DOHH2 (cell line): ENCODE data around the gene PTH2.

Experiments used
- H3F3A ChIP-seq: fragments of 200-600 bp; sonication (generic), shearing (Covaris generic); 2 replicates; pipeline ENCODE4 v1.6.0; 2016; ENCODE audit warnings: antibody characterized with exemption, mild to moderate bottlenecking; ENCODE audit not compliant: control insufficient read depth, insufficient read depth
- H3K27ac ChIP-seq: fragments of 200-600 bp; sonication (generic); 2 replicates; pipeline ENCODE4 v1.5.1; 2014; ENCODE audit warnings: low read depth, mild to moderate bottlenecking, low read length, moderate library complexity
- H3K27me3 ChIP-seq: fragments of 200-600 bp; sonication (generic); 2 replicates; pipeline ENCODE4 v1.6.1; 2014; ENCODE audit warnings: mild to moderate bottlenecking, low read length, mixed read lengths; ENCODE audit not compliant: control insufficient read depth
- H3K36me3 ChIP-seq: fragments of 200-600 bp; sonication (generic); 2 replicates; pipeline ENCODE4 v1.6.1; 2014; ENCODE audit warnings: mild to moderate bottlenecking, low read length, moderate library complexity, mixed read lengths; ENCODE audit not compliant: control insufficient read depth
- H3K4me1 ChIP-seq: fragments of 200-600 bp; sonication (generic); 2 replicates; pipeline ENCODE4 v1.6.1; 2014; ENCODE audit warnings: mild to moderate bottlenecking, low read length, mixed read lengths; ENCODE audit not compliant: control insufficient read depth
- H3K4me2 ChIP-seq: fragments of 200-600 bp; sonication (generic); 2 replicates; pipeline ENCODE4 v1.6.0; 2014; ENCODE audit warnings: mild to moderate bottlenecking, low read length, moderate library complexity
- H3K4me3 ChIP-seq: fragments of 200-600 bp; sonication (generic); 2 replicates; pipeline ENCODE4 v1.5.1; 2014; ENCODE audit warnings: mild to moderate bottlenecking, low read length, mixed read lengths
- H3K79me2 ChIP-seq: fragments of 200-600 bp; sonication (generic); 2 replicates; pipeline ENCODE4 v1.6.1; 2014; ENCODE audit warnings: mild to moderate bottlenecking, low read length, mixed read lengths; ENCODE audit not compliant: control insufficient read depth
- H3K9me2 ChIP-seq: fragments of 200-600 bp; sonication (generic); replicated peaks from 2 replicates; pipeline ENCODE4 v1.6.1; 2014; ENCODE audit warnings: mild to moderate bottlenecking, low read length, mixed read lengths; ENCODE audit not compliant: control insufficient read depth
- H3K9me3 ChIP-seq: fragments of 200-600 bp; sonication (generic); 2 replicates; pipeline ENCODE4 v1.6.1; 2014; ENCODE audit warnings: antibody characterized with exemption, low read length, mixed read lengths; ENCODE audit not compliant: control insufficient read depth, insufficient read depth
- H4K20me1 ChIP-seq: fragments of 200-600 bp; sonication (generic); 2 replicates; pipeline ENCODE4 v1.6.0; 2014; ENCODE audit warnings: low read depth, mild to moderate bottlenecking, antibody characterized with exemption, low read length, moderate library complexity; ENCODE audit not compliant: control insufficient read depth, insufficient read depth
- EZH2phosphoT487 ChIP-seq: fragments of 200-600 bp; sonication (generic); IDR thresholded peaks from 2 replicates; pipeline ENCODE4 v1.6.1; 2017; ENCODE audit warnings: borderline replicate concordance, mild to moderate bottlenecking, antibody characterized with exemption, low read length, moderate library complexity, mixed read lengths
- TF ChIP-seq, protein P1 (sequence below): fragments of 200-600 bp; sonication (generic); IDR thresholded peaks from one replicate; pipeline ENCODE4 v1.5.1; 2014; ENCODE audit warnings: antibody characterized with exemption, mild to moderate bottlenecking, low read depth, low read length; ENCODE audit not compliant: poor library complexity, severe bottlenecking

Gene PTH2

GRCh38 chr19:49425178-49425577 is 1.9 kb upstream of the PTH2 start, which contains the start of gene GFY:
GFY (plus strand) TSS chr19:49425388; CDS start chr19:49426431, 1,043 bp downstream.
- Histone ChIP-seq H3K36me3 (no peaks in the 10 kb centered on the region), H3K4me1 (peaks cover 47% of the 10 kb centered on the region), H4K20me1 (no peaks in the 10 kb centered on the region), H3K27ac (no peak within 1 kb of the TSS), H3K79me2 (no peaks in the 10 kb centered on the region), H3K4me2 (peak within 1 kb of the TSS; percentile 23; the same call in 1 of the 2 replicates), H3K4me3 (no peak within 1 kb of the TSS), H3K9me3 (no peaks in the 10 kb centered on the region), H3F3A (peaks cover 7% of the 10 kb centered on the region; the same call in 1 of the 2 replicates), H3K9me2 (no peaks in the 10 kb centered on the region), H3K27me3 (peaks cover 89% of the 10 kb centered on the region)
- TF ChIP-seq, protein P1, sequence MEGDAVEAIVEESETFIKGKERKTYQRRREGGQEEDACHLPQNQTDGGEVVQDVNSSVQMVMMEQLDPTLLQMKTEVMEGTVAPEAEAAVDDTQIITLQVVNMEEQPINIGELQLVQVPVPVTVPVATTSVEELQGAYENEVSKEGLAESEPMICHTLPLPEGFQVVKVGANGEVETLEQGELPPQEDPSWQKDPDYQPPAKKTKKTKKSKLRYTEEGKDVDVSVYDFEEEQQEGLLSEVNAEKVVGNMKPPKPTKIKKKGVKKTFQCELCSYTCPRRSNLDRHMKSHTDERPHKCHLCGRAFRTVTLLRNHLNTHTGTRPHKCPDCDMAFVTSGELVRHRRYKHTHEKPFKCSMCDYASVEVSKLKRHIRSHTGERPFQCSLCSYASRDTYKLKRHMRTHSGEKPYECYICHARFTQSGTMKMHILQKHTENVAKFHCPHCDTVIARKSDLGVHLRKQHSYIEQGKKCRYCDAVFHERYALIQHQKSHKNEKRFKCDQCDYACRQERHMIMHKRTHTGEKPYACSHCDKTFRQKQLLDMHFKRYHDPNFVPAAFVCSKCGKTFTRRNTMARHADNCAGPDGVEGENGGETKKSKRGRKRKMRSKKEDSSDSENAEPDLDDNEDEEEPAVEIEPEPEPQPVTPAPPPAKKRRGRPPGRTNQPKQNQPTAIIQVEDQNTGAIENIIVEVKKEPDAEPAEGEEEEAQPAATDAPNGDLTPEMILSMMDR: no peak
- TF ChIP-seq EZH2phosphoT487: no peak

- no peaks in the 10 kb centered on the region for H3K9me3 ChIP-seq
- H4K20me1 ChIP-seq: no peaks in the 10 kb centered on the region
- H3K9me2 ChIP-seq: no peaks in the 10 kb centered on the region
- H3K79me2 ChIP-seq: no peaks in the 10 kb centered on the region
- no peak overlapping the region for H3K4me3 ChIP-seq
- H3K27me3 ChIP-seq: peaks cover 83% of the 10 kb centered on the region
- no peaks in the 10 kb centered on the region for H3K36me3 ChIP-seq
- no peak overlapping the region for H3K27ac ChIP-seq
- TF ChIP-seq, protein P1: no peak
- no peak for TF ChIP-seq EZH2phosphoT487
- no peak overlapping the region for H3K4me2 ChIP-seq
- peaks cover 44% of the 10 kb centered on the region for H3K4me1 ChIP-seq
- peaks cover 2% of the 10 kb centered on the region; the same call in 1 of the 2 replicates for H3F3A ChIP-seq
Observed at GRCh38 chr19:49423985-49424303, 703 bp upstream of the PTH2 start.

DNA sequence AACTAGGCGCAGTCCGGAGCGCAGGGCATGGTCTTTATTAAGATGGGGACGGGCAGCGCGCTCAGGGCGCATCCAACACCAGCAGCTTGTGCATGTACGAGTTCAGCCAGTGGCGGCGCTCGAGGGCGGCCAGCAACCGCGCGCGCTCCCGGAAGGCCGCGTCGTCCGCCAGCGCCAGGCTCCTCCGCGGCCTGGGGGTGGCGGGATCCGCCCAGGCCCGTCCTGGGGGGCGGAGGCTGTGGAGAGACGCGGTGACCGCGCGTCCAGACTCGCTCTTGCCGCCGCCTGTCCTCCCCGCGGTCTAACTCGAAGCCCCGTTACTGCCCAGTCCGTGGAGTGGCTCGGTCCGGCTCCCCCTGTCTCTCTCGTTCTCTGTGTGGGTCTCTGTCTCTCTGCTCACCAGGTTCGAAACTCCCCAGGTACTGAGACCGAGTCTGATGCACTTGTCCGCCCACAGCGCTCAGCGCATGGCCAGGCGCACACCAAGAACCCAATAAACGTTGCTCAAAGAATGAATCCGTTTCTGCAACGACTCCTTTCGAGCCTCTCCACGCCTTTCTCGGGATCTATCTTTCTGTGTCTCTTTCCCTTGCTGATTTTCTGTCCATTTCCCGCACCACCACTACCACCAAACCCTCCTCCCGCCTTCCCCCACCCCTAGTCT is 702 bp downstream of the PTH2 start:
- no peak overlapping the region for H3K27ac ChIP-seq
- TF ChIP-seq EZH2phosphoT487: no peak; the same call in 1 of the 2 replicates
- TF ChIP-seq, protein P1: peak; percentile 26
- no peaks in the 10 kb centered on the region for H4K20me1 ChIP-seq
- H3F3A ChIP-seq: peaks cover 2% of the 10 kb centered on the region; the same call in 1 of the 2 replicates
- H3K27me3 ChIP-seq: peaks cover 70% of the 10 kb centered on the region
- no peak overlapping the region for H3K4me3 ChIP-seq
- no peaks in the 10 kb centered on the region for H3K79me2 ChIP-seq
- H3K9me3 ChIP-seq: no peaks in the 10 kb centered on the region
- no peaks in the 10 kb centered on the region for H3K9me2 ChIP-seq
- H3K4me1 ChIP-seq: peaks cover 48% of the 10 kb centered on the region
- no peaks in the 10 kb centered on the region for H3K36me3 ChIP-seq
- no peak overlapping the region for H3K4me2 ChIP-seq
